Skin epidermis (tissue), 12 donors: Measurements from ENCODE around the gene PRRT1.

Experiments
- H3K27ac ChIP-seq, 21 experiments: fragments of 200-600 bp; sonication (generic) in 11 of 21; one replicate each; pipeline ENCODE4 v1.5.0; 2020; ENCODE audit warnings: mild to moderate bottlenecking in 3 of 21, inconsistent platforms in 2 of 21, moderate library complexity in 2 of 21
- H3K4me3 ChIP-seq, 7 experiments: fragments of 200-600 bp; sonication (generic) in 2 of 7; one replicate each; pipeline ENCODE4 v1.5.0; 2020; ENCODE audit warnings: inconsistent platforms in 2 of 7, mild to moderate bottlenecking in 2 of 7, moderate library complexity in 1 of 7

PRRT1 gene

GRCh38 chr6:32151863-32152768, at the start of gene PRRT1:
Gene PRRT1, minus strand, starts transcription at chr6:32151939. Its CDS starts 112 bp downstream, at chr6:32151827.
- Histone ChIP-seq H3K4me3 (peak within 1 kb of the TSS in 6 of 7 experiments; percentile 56 to 78 (median 72)), H3K27ac (peak within 1 kb of the TSS in 17 of 21 experiments; percentile 19 to 96 (median 87))

- H3K4me3 ChIP-seq, result no peak overlapping the region
- H3K27ac ChIP-seq, result no peak overlapping the region
Measured at GRCh38 chr6:32200711-32201475, 49.2 kb upstream of the PRRT1 start.

GRCh38 chr6:32198866-32199265, 47.1 kb upstream of the PRRT1 start:
- Histone ChIP-seq H3K4me3 (no peak overlapping the region), H3K27ac (peak overlapping the region in 2 of 21 experiments; percentile 42 to 52)

GRCh38 chr6:32198345-32198696, 46.6 kb upstream of the PRRT1 start:
- H3K4me3 ChIP-seq, result no peak overlapping the region
- H3K27ac ChIP-seq, result peak overlapping the region in 3 of 21 experiments; percentile 42 to 100 (median 52)

- Histone ChIP-seq H3K27ac (peak overlapping the region; percentile 96 to 100 (median 99)), H3K4me3 (peak overlapping the region; percentile 54 to 76 (median 67))
Measured at GRCh38 chr6:32196682-32197616, 45.2 kb upstream of the PRRT1 start.

GRCh38 chr6:32195902-32196681, 44.4 kb upstream of the PRRT1 start:
- H3K27ac ChIP-seq, result peak overlapping the region; percentile 96 to 100 (median 99)

GRCh38 chr6:32195652-32195901, 43.8 kb upstream of the PRRT1 start:
- H3K4me3 ChIP-seq, result peak overlapping the region; percentile 54 to 76 (median 67)
- H3K27ac ChIP-seq, result peak overlapping the region in 18 of 21 experiments; percentile 96 to 100 (median 99)

More at GRCh38 chr6:32195902-32196681, 44.4 kb upstream of the PRRT1 start:
- H3K4me3 ChIP-seq, result peak overlapping the region; percentile 54 to 76 (median 67)

- H3K4me3 ChIP-seq, result peak overlapping the region; percentile 4 to 76 (median 30)
Measured at GRCh38 chr6:32194825-32195651, 43.3 kb upstream of the PRRT1 start.

GRCh38 chr6:32194388-32194787, 42.6 kb upstream of the PRRT1 start:
- no peak overlapping the region for H3K4me3 ChIP-seq
- peak overlapping the region in 20 of 21 experiments; percentile 26 to 100 (median 91) for H3K27ac ChIP-seq

More at GRCh38 chr6:32194825-32195651, 43.3 kb upstream of the PRRT1 start:
- peak overlapping the region in 20 of 21 experiments; percentile 26 to 100 (median 86) for H3K27ac ChIP-seq

GRCh38 chr6:32193096-32193495, 41.4 kb upstream of the PRRT1 start:
- Histone ChIP-seq H3K27ac (peak overlapping the region in 20 of 21 experiments; percentile 94 to 100 (median 99)), H3K4me3 (peak overlapping the region in 5 of 7 experiments; percentile 69 to 92 (median 73))

- peak within 1 kb of the TSS; percentile 69 to 92 (median 74) for H3K4me3 ChIP-seq
Measured at GRCh38 chr6:32192608-32193039, 40.9 kb upstream of the PRRT1 start, which contains the start of gene GPSM3. Gene GPSM3, minus strand, starts transcription at chr6:32192643. Its CDS starts 130 bp downstream, at chr6:32192513.

GRCh38 chr6:32191696-32192607, 40.2 kb upstream of the PRRT1 start:
- peak overlapping the region; percentile 69 to 92 (median 74) for H3K4me3 ChIP-seq
- peak overlapping the region; percentile 72 to 100 (median 99) for H3K27ac ChIP-seq

More at GRCh38 chr6:32192608-32193039, 40.9 kb upstream of the PRRT1 start, which contains the start of gene GPSM3:
- H3K27ac ChIP-seq, result peak within 1 kb of the TSS; percentile 72 to 100 (median 99)

GRCh38 chr6:32190911-32191677, 39.4 kb upstream of the PRRT1 start:
- H3K4me3 ChIP-seq, result peak overlapping the region; percentile 69 to 92 (median 74)
- peak overlapping the region; percentile 74 to 100 (median 99) for H3K27ac ChIP-seq

- Histone ChIP-seq H3K4me3 (peak within 1 kb of the TSS; percentile 69 to 92 (median 74)), H3K27ac (peak within 1 kb of the TSS; percentile 93 to 100 (median 99))
Measured at GRCh38 chr6:32190054-32190851, 38.5 kb upstream of the PRRT1 start, which contains the start of gene PBX2. Gene PBX2, minus strand, starts transcription at chr6:32190202. Its CDS starts 287 bp downstream, at chr6:32189915.

- Histone ChIP-seq H3K4me3 (peak overlapping the region; percentile 69 to 92 (median 74)), H3K27ac (peak overlapping the region; percentile 93 to 100 (median 99))
Measured at GRCh38 chr6:32189742-32190053, 38.0 kb upstream of the PRRT1 start.
